ENCODE data around the gene ZNF550.
A peak's percentile ranks its signal among the peaks of the same experiment; 100 is the strongest.

ZNF550 gene

DNA sequence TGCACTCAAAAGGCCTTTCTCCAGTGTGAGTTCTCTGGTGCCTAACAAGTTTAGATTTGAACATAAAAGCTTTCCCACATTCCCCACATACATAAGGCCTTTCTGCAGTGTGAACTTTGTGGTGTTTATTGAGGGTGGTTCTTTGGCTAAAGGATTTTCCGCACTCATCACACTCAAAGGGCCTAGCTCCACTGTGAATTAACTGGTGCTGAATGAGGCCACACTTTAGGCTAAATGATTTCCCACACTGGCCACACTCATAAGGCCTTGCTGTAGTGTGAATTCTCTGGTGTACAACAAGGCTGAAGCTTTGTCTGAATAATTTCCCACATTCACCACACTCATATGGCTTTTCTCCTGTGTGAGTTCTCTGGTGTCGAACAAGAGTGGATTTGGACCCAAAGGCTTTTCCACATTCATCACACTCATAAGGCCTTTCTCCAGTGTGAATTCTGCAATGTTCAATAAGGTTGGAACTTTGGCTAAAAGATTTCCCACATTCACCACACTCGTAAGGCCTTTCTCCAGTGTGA lies 12.8 kb upstream of the ZNF550 start:
- H3K27ac ChIP-seq (replicated peaks) = no peak overlapping the region
- TF ChIP-seq, protein P1, sequence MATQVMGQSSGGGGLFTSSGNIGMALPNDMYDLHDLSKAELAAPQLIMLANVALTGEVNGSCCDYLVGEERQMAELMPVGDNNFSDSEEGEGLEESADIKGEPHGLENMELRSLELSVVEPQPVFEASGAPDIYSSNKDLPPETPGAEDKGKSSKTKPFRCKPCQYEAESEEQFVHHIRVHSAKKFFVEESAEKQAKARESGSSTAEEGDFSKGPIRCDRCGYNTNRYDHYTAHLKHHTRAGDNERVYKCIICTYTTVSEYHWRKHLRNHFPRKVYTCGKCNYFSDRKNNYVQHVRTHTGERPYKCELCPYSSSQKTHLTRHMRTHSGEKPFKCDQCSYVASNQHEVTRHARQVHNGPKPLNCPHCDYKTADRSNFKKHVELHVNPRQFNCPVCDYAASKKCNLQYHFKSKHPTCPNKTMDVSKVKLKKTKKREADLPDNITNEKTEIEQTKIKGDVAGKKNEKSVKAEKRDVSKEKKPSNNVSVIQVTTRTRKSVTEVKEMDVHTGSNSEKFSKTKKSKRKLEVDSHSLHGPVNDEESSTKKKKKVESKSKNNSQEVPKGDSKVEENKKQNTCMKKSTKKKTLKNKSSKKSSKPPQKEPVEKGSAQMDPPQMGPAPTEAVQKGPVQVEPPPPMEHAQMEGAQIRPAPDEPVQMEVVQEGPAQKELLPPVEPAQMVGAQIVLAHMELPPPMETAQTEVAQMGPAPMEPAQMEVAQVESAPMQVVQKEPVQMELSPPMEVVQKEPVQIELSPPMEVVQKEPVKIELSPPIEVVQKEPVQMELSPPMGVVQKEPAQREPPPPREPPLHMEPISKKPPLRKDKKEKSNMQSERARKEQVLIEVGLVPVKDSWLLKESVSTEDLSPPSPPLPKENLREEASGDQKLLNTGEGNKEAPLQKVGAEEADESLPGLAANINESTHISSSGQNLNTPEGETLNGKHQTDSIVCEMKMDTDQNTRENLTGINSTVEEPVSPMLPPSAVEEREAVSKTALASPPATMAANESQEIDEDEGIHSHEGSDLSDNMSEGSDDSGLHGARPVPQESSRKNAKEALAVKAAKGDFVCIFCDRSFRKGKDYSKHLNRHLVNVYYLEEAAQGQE (IDR thresholded peaks at IDR 0.05; ENCODE audit: insufficient replicate concordance, low read depth) = no peak
- TF ChIP-seq GABPA (IDR thresholded peaks at IDR 0.05; ENCODE audit: low read depth) = no peak
- no peak for TF ChIP-seq SPI1 (IDR thresholded peaks at IDR 0.05; ENCODE audit: borderline replicate concordance, low read depth)
- TF ChIP-seq, protein P2, sequence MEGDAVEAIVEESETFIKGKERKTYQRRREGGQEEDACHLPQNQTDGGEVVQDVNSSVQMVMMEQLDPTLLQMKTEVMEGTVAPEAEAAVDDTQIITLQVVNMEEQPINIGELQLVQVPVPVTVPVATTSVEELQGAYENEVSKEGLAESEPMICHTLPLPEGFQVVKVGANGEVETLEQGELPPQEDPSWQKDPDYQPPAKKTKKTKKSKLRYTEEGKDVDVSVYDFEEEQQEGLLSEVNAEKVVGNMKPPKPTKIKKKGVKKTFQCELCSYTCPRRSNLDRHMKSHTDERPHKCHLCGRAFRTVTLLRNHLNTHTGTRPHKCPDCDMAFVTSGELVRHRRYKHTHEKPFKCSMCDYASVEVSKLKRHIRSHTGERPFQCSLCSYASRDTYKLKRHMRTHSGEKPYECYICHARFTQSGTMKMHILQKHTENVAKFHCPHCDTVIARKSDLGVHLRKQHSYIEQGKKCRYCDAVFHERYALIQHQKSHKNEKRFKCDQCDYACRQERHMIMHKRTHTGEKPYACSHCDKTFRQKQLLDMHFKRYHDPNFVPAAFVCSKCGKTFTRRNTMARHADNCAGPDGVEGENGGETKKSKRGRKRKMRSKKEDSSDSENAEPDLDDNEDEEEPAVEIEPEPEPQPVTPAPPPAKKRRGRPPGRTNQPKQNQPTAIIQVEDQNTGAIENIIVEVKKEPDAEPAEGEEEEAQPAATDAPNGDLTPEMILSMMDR (IDR thresholded peaks at IDR 0.05; ENCODE audit: insufficient read depth, low read length) = no peak
- TF ChIP-seq POLR2AphosphoS5 (IDR thresholded peaks at IDR 0.05; ENCODE audit: low read depth) = no peak
- H3K27me3 ChIP-seq (ENCODE audit: insufficient read depth, poor library complexity, severe bottlenecking) = no peaks in the 10 kb centered on the region
- H3K4me3 ChIP-seq (replicated peaks; ENCODE audit: insufficient read depth, low read length) = no peak overlapping the region
- DNase-seq (ENCODE audit: low read depth in 1 of 2, low spot score in 1 of 2) = no peak

DNA sequence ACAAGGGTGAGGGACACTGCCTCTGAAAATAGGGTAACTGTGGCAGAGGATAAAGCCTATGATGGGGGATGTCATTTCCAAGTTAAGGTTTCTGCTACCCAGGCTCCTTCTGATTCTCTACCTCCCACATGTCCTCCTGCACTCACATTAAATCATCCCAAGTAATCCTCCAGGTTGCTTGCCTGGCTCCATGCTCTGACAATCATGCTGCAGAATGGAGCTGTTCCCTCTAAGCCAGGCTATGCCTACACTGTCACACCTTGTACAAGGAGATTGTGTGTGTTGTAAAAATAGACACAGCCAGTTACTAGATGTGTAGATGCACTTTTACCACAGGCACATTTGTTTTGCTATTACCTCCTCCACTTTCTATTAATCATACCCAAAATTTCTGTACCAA lies 11.0 kb upstream of the ZNF550 start:
- Histone ChIP-seq H3K27ac (replicated peaks) (no peak overlapping the region), H3K4me3 (replicated peaks; ENCODE audit: insufficient read depth, low read length) (no peak overlapping the region), H3K27me3 (ENCODE audit: insufficient read depth, poor library complexity, severe bottlenecking) (no peaks in the 10 kb centered on the region)
- TF ChIP-seq, protein P2 (IDR thresholded peaks at IDR 0.05; ENCODE audit: insufficient read depth, low read length) = no peak
- TF ChIP-seq, protein P1 (IDR thresholded peaks at IDR 0.05; ENCODE audit: insufficient replicate concordance, low read depth) = no peak
- TF ChIP-seq SPI1 (IDR thresholded peaks at IDR 0.05; ENCODE audit: borderline replicate concordance, low read depth) (no peak), POLR2AphosphoS5 (IDR thresholded peaks at IDR 0.05; ENCODE audit: low read depth) (no peak)
- DNase-seq (ENCODE audit: low read depth in 1 of 2, low spot score in 1 of 2) = no peak

DNA sequence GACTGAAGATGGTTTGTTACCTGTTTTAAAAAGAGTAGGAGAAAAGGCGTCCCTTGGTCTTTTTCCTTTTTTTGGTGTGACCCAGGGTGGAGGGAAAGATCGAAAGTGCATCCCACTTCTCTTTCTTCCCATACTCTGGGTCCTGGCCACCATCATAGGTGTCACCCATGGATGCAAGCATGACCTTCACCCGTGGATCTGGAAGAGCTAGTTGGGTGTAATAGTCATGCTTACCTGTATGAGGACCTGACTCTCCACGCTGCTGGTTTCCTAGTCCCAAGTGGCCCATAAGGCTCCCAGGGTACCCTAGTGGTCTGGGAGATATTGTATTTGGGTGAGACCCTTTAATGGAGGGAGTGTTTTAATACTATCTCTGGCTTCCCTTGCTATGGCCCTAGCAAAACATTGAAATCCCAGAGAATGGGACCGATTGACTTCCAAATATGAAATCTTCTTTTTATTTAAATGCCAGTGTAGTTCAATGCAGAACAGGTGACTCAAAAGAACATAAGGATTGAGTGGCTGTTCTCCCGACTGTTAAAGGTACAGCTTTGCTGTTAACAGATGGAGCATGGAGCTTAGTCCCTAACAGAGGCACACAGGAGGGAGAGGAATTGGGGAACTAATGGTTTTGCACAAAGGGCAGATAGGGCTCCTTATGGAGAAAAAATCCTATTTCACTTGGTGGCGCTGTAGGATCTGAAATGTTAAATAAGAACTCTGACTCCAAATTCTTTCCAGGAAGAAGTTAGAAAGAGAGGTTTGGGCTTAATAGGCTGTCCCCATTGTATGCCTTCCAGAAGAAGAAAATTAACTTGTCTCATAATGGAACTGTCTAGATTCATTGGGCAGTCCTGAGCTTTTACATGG lies 7.0 kb upstream of the ZNF550 start:
- Histone ChIP-seq H3K27ac (replicated peaks) (no peak overlapping the region), H3K27me3 (ENCODE audit: insufficient read depth, poor library complexity, severe bottlenecking) (no peaks in the 10 kb centered on the region), H3K4me3 (replicated peaks; ENCODE audit: insufficient read depth, low read length) (no peak overlapping the region)
- DNase-seq (ENCODE audit: low read depth in 1 of 2, low spot score in 1 of 2) = peak in 1 of 2 experiments; percentile 19
- TF ChIP-seq, protein P1 (IDR thresholded peaks at IDR 0.05; ENCODE audit: insufficient replicate concordance, low read depth) = no peak
- TF ChIP-seq SPI1 (IDR thresholded peaks at IDR 0.05; ENCODE audit: borderline replicate concordance, low read depth) (no peak), GABPA (IDR thresholded peaks at IDR 0.05; ENCODE audit: low read depth) (no peak), POLR2AphosphoS5 (IDR thresholded peaks at IDR 0.05; ENCODE audit: low read depth) (no peak)
- TF ChIP-seq, protein P2 (IDR thresholded peaks at IDR 0.05; ENCODE audit: insufficient read depth, low read length) = no peak
